Activated naive CD8-positive, alpha-beta T cell treated with anti-CD3 and anti-CD28 coated beads, Interleukin-2, amount 10 ng/mL, durations not matched to agents 7 days and 5 days (primary cell): Measurements from ENCODE around the gene LRRC74A. TPM values are rescaled to one million over a fixed set of nuclear protein-coding genes. Genes with fewer than 3 reads are reported as not detected.

Experiments
- ATAC-seq: fragments of 150-1000 bp; cut with Tn5 transposase; one replicate; pipeline ENCODE4 v1.10.0; 2021; ENCODE audit warnings: low read depth, moderate library complexity
- POLR2A ChIA-PET: fragments of 350-600 bp; sonication (Branson Sonifier 250); formaldehyde crosslinking; loops from one replicate; lab custom pipeline; 2021; ENCODE audit warnings: antibody characterized with exemption; lab: Charles Lee
- DNase-seq: peaks from one replicate; pipeline ENCODE4 v3.0.0; 2021
- H3K27ac Mint-ChIP-seq: one replicate; pipeline ENCODE4 v1.8.0; 2022; ENCODE audit warnings: mild to moderate bottlenecking, mixed read lengths
- H3K27me3 Mint-ChIP-seq: one replicate; pipeline ENCODE4 v1.8.0; 2022; ENCODE audit warnings: mild to moderate bottlenecking, moderate library complexity, mixed read lengths
- H3K36me3 Mint-ChIP-seq: one replicate; pipeline ENCODE4 v1.8.0; 2021; ENCODE audit warnings: mild to moderate bottlenecking, mixed read lengths
- H3K4me1 Mint-ChIP-seq: one replicate; pipeline ENCODE4 v1.8.0; 2021; ENCODE audit warnings: mixed read lengths
- H3K4me3 Mint-ChIP-seq: one replicate; pipeline ENCODE4 v1.8.0; 2022; ENCODE audit warnings: mild to moderate bottlenecking, moderate library complexity, mixed read lengths
- H3K9me3 Mint-ChIP-seq: one replicate; pipeline ENCODE4 v1.8.0; 2021; ENCODE audit warnings: mixed read lengths
- total RNA-seq, 2 experiments: library from RNA; stranded (reverse); gene quantifications; one replicate each; pipeline ENCODE4 v1.2.3, GENCODE V29; 2021

Gene LRRC74A
- total RNA-seq, 2 experiments from 2014 or later: not detected

DNA sequence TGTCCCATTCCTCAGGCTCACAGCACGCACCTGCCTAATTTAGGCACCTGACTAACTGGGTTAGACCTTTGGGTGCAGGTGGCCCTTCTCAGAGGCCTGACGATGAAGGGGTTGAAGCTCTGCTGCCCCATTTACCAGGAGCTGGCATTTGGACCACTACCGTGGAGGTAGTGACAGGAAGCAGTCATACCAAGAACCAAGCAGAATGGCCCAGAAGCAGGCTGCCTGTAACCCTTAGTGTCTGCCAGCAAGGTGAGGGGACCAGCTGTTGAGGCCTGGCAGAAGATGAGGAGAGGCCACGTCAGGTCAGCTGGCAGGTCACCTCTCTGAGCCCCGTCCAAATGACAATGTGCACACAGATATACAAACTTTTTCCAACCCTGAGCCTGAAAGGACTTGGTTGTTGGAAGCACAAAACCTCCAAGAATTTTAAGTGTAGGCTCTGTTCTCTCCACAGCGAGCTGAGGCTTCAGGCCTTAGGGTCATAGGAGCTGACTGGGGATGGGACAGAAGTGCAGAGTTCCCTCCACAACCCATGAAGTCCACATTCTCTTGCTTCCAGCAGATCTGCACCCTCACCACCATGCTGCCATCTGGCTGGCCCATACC is 41.8 kb upstream of the LRRC74A start:
- Mint-ChIP-seq H3K27me3 (no peaks in the 10 kb centered on the region), H3K4me3 (no peak overlapping the region), H3K4me1 (peaks cover 39% of the 10 kb centered on the region), H3K27ac (peak overlapping the region; percentile 62), H3K36me3 (peaks cover 4% of the 10 kb centered on the region), H3K9me3 (no peaks in the 10 kb centered on the region)
- POLR2A ChIA-PET: interaction anchor here (1.1 to 2.4 kb wide), 3 partner anchors 15 to 74 kb away, joined by 3 to 8 read pairs (median 5); no protein-coding TSS in a partner anchor
- ATAC-seq: peak; percentile 2
- no peak for DNase-seq

DNA sequence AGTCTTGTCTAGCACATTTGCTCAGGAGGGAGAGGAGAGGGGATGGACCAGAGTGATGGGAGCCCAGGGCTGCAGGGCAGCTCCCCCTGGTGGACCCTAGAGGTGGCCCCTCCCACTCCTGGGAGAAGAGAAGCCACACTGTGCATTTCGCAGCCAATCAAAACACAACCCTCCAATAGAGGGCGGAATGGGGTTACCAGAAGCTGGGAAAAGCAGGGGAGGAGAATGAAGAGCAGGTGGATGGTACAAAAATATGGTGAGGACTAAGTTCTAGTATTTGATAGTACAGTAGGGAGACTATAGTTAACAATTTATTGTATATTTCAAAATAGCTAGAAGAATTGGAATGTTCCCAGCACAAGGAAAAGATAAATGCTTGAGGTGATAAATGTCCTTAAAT is 41.3 kb upstream of the LRRC74A start:
- Mint-ChIP-seq H3K27ac (peak overlapping the region; percentile 62), H3K4me3 (no peak overlapping the region), H3K27me3 (no peaks in the 10 kb centered on the region), H3K9me3 (no peaks in the 10 kb centered on the region), H3K36me3 (peaks cover 4% of the 10 kb centered on the region), H3K4me1 (peaks cover 39% of the 10 kb centered on the region)
- POLR2A ChIA-PET: interaction anchor here (1.1 to 2.4 kb wide), 3 partner anchors 15 to 74 kb away, joined by 3 to 8 read pairs (median 5); no protein-coding TSS in a partner anchor
- peak; percentile 72 for ATAC-seq
- DNase-seq: peak; percentile 68

DNA sequence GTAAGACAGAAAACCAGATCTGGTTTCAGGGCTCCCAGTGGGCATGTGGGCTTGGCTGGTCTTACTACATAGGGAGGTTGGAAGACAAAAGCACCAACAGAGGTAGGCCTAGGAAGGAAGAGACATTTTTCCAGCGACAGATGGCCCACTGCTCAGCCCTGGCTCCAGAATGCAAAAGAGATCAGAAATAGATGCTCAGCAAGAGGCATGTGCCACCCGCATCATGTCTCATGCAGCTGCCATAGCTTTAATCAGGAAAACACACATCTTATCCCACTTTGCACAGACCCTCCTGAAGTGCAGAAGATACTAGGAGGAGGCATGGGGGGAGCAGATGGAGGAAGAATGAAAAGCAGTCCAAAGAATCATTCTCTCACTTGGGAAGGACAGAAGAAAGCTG is 39.6 kb upstream of the LRRC74A start:
- ATAC-seq (no peak), DNase-seq (no peak)
- Mint-ChIP-seq H3K27ac (no peak overlapping the region), H3K36me3 (peaks cover 4% of the 10 kb centered on the region), H3K4me1 (peaks cover 32% of the 10 kb centered on the region), H3K9me3 (no peaks in the 10 kb centered on the region), H3K4me3 (no peak overlapping the region), H3K27me3 (no peaks in the 10 kb centered on the region)
- POLR2A ChIA-PET: no interaction called here

DNA sequence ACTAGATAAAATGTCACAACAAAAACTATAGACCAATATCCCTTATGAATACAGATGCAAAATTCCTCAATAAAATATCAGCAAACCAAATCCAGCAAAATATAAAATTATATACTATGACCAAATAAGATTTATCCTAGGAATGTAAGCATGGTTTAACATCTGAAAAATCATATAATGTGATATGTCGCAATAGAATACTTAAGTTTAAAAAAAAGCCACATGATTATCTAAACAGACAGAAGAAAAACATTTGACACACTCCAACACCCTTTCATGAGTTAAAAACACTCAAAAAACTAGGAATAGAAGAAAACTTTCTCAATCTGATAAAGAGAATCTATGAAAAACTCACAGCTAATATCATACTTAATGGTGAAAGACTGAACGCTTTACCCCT is 33.8 kb upstream of the LRRC74A start:
- ATAC-seq (no peak), DNase-seq (no peak)
- peaks cover 12% of the 10 kb centered on the region for H3K36me3 Mint-ChIP-seq
- no peak overlapping the region for H3K27ac Mint-ChIP-seq
- no peak overlapping the region for H3K4me3 Mint-ChIP-seq
- no peaks in the 10 kb centered on the region for H3K9me3 Mint-ChIP-seq
- peaks cover 2% of the 10 kb centered on the region for H3K4me1 Mint-ChIP-seq
- POLR2A ChIA-PET: no interaction called here
- no peaks in the 10 kb centered on the region for H3K27me3 Mint-ChIP-seq

DNA sequence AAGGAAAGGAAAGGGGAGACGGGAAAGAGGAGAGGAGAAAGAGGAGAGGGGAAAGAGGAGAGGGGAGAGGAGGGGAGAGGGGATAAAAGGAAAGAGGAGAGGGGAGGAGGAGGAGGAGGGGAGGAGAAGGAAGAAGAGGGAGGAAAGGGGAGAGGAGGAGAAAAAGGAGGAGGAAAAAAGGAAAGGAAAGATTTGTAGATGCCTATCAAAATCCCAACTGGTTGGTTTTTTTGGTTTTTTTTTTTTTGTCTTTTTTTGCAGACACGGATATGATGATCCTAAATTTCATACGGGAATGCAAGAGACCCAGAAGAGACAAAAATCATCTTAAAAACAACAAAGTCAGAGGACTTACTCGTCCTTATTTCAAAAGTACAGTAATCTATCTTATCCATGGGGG is 32.9 kb upstream of the LRRC74A start:
- H3K4me1 Mint-ChIP-seq: peaks cover 2% of the 10 kb centered on the region
- H3K36me3 Mint-ChIP-seq: peaks cover 14% of the 10 kb centered on the region
- no peak overlapping the region for H3K27ac Mint-ChIP-seq
- H3K4me3 Mint-ChIP-seq: no peak overlapping the region
- no peak for DNase-seq
- H3K9me3 Mint-ChIP-seq: no peaks in the 10 kb centered on the region
- POLR2A ChIA-PET: no interaction called here
- ATAC-seq: no peak
- no peaks in the 10 kb centered on the region for H3K27me3 Mint-ChIP-seq

DNA sequence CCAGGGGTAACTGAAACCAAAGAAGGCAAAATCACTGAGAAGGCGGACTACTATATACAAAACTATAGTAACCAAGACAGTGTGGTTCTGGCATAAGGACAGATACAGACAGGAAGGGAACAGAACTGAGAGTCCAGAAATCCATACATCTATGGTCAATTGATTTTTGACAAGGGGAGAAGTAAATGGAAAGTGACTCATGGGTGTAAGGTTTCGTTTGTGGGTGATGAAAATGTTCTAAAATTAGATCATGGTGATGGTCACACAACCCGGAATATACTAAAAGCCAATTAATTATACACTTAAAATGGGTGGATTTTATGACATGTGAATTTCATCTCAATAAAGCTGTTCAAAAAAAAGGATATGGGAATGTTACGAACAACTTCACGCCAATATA is 32.3 kb upstream of the LRRC74A start:
- DNase-seq (no peak), ATAC-seq (no peak)
- Mint-ChIP-seq H3K9me3 (no peaks in the 10 kb centered on the region), H3K4me3 (no peak overlapping the region), H3K27me3 (no peaks in the 10 kb centered on the region), H3K4me1 (peaks cover 2% of the 10 kb centered on the region), H3K27ac (no peak overlapping the region), H3K36me3 (peaks cover 10% of the 10 kb centered on the region)
- POLR2A ChIA-PET: no interaction called here

DNA sequence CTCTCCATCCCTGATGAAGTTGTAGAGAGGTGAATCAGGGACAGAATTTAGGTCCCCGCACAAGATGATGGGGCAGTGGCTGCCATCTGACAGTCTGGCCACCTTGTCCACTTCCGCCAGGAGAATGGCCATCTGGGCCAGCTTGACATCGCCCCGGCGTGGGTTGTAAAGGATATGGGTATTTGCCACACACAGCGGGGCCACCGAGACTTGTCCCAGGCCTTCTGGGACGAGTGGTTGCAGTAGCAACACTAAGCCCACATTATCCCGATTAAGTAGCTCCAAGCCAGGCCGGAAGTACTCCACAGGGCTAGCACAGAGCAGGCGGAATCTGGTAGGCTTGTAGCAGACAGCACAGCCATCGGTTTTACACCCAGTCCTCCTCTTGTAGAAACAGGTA is 19.8 kb upstream of the LRRC74A start:
- H3K27me3 Mint-ChIP-seq: no peaks in the 10 kb centered on the region
- no peaks in the 10 kb centered on the region for H3K9me3 Mint-ChIP-seq
- no peak for DNase-seq
- H3K4me1 Mint-ChIP-seq: peaks cover 14% of the 10 kb centered on the region
- peaks cover 19% of the 10 kb centered on the region for H3K36me3 Mint-ChIP-seq
- no peak for ATAC-seq
- no peak overlapping the region for H3K4me3 Mint-ChIP-seq
- H3K27ac Mint-ChIP-seq: no peak overlapping the region
- POLR2A ChIA-PET: no interaction called here

DNA sequence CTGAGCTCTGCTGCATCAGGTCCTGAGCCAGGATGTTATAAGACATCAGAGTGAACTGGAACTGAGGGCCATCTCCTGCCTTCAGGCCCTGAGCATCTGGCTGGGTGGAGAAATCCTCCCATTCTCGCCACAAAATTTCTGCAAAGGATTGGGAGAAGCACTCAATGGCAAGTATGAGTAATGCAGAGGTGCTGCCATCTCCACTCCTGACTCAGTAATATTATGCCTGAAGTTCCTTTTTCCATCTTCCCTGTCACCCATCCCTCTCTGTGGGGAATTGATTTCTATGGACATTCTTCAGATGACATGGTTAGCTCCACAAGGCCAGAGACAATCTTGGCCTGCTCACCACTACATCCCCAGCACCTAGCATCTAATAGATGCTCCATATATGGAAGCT is 18.2 kb upstream of the LRRC74A start:
- DNase-seq (no peak), ATAC-seq (no peak)
- POLR2A ChIA-PET: interaction anchor here (1.4 kb wide), 1 partner anchor 26 kb away, joined by 3 read pairs; no protein-coding TSS in a partner anchor
- Mint-ChIP-seq H3K27me3 (no peaks in the 10 kb centered on the region), H3K9me3 (no peaks in the 10 kb centered on the region), H3K4me1 (peaks cover 21% of the 10 kb centered on the region), H3K4me3 (no peak overlapping the region), H3K27ac (no peak overlapping the region), H3K36me3 (peaks cover 11% of the 10 kb centered on the region)

DNA sequence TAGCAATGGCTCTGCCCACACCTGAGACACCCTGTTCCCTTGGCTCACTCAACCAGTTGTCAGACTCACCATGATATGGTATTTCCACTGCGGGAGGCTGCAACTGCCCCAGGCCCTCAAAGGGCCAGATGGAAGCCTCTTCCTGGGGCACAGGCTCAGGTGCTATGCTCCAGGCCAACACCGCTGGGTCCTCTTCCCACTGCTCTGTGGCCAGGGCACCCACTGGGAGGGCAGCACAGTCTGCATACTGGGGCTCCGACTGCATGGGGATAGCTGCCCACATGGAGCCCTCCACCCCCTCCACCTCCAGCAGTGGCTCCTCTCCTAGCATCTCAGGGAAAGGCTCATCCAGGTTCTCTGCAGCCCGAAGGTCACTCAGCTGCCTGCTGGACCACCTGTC is 17.2 kb upstream of the LRRC74A start:
- no peak for ATAC-seq
- POLR2A ChIA-PET: no interaction called here
- Mint-ChIP-seq H3K27ac (no peak overlapping the region), H3K4me3 (no peak overlapping the region), H3K36me3 (peaks cover 3% of the 10 kb centered on the region), H3K4me1 (peaks cover 20% of the 10 kb centered on the region), H3K9me3 (no peaks in the 10 kb centered on the region), H3K27me3 (no peaks in the 10 kb centered on the region)
- no peak for DNase-seq

DNA sequence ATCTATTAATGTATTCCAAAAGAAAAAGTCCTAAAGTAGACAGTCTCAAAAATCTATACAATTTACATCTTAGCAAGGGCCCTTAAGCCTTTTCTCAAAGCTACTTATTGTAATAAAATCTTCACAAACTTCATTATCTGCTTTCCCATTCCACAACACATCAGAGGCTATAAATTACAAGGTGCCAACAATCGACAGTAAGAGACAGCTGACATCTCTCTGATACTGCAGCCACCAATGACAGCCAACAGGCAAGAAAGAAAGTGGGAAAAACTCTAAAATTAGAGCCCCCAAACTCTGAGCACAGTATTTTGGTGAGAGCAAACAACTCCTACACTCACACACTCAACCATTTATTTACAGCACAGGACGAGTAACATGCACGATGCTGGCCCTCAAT is 15.7 kb upstream of the LRRC74A start:
- DNase-seq (no peak), ATAC-seq (no peak)
- Mint-ChIP-seq H3K4me1 (peaks cover 20% of the 10 kb centered on the region), H3K27me3 (no peaks in the 10 kb centered on the region), H3K4me3 (peak overlapping the region; percentile 90), H3K27ac (peak overlapping the region; percentile 64), H3K36me3 (no peaks in the 10 kb centered on the region), H3K9me3 (no peaks in the 10 kb centered on the region)
- POLR2A ChIA-PET: interaction anchor here (0.7 to 1.0 kb wide), 2 partner anchors 34 to 41 kb away, joined by 3 to 4 read pairs; no protein-coding TSS in a partner anchor

DNA sequence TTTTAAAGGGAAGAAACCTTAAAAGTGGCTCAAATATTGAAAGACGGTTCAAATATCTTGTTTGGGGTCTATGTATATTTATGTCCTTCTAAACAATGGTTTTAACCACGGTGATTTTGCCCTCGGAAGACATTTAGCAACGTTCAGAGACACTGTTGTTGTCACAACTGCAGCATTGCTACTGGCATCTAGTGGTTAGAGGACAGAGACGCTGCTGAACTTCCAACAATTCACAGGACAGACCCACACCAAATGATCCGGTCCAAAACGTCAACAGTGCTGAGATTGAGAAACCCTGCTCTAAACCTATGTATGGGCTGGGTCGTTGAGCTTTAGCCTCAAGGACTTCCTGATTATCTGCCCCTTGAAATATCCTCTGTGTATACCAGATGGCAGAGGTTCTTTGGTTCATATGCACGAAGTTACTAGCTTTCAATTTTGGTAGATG is 15.2 kb upstream of the LRRC74A start:
- Mint-ChIP-seq H3K4me1 (peaks cover 20% of the 10 kb centered on the region), H3K27ac (peak overlapping the region; percentile 64), H3K9me3 (no peaks in the 10 kb centered on the region), H3K4me3 (peak overlapping the region; percentile 90), H3K27me3 (no peaks in the 10 kb centered on the region), H3K36me3 (no peaks in the 10 kb centered on the region)
- DNase-seq: no peak
- POLR2A ChIA-PET: interaction anchor here (0.7 to 1.0 kb wide), 4 partner anchors 14 to 50 kb away, joined by 3 to 5 read pairs (median 4); no protein-coding TSS in a partner anchor
- ATAC-seq: peak; percentile 12

DNA sequence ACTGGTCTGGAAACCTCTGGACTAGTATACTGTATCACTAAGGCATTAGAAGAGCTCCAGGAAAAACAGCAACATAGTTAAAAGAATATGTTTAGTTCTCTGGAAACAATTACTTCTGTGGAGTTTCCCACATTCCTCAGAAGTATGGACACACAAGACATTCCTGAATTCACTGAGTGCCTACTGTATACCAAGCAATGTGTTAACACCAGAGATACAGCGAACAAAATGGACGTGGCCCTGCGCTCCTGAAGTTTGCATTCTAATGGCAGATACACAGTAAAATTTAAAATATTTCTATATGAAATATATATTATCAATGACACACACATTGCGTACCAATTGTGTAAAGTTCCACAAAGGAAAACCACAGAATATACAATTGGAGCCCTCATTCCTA is 14.6 kb upstream of the LRRC74A start:
- no peaks in the 10 kb centered on the region for H3K27me3 Mint-ChIP-seq
- no peak for ATAC-seq
- H3K4me1 Mint-ChIP-seq: peaks cover 20% of the 10 kb centered on the region
- peak overlapping the region; percentile 90 for H3K4me3 Mint-ChIP-seq
- H3K36me3 Mint-ChIP-seq: no peaks in the 10 kb centered on the region
- peak overlapping the region; percentile 64 for H3K27ac Mint-ChIP-seq
- H3K9me3 Mint-ChIP-seq: no peaks in the 10 kb centered on the region
- POLR2A ChIA-PET: interaction anchor here (0.7 to 1.2 kb wide), 5 partner anchors 14 to 509 kb away, joined by 3 to 5 read pairs (median 3); partner anchors contain the start of genes GSTZ1 and POMT2
- no peak for DNase-seq

DNA sequence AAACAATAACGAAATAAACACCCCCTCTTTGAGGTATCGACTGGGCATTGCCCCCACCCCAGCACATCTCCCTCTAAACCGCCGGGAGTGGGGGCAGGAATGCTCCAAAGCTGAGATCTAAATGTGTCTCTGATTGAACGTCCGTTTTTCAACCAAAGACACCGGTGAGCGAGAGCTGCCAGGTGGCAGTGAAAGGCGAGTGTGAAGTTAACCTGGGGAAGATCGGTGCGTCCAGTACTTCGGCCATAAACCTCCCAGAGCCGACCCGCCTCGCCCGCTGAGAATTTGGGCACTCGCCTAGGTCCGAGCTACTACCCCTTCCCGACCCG is 14.2 kb upstream of the LRRC74A start:
- Mint-ChIP-seq H3K27me3 (no peaks in the 10 kb centered on the region), H3K4me3 (peak overlapping the region; percentile 90), H3K27ac (peak overlapping the region; percentile 85), H3K36me3 (no peaks in the 10 kb centered on the region), H3K9me3 (no peaks in the 10 kb centered on the region), H3K4me1 (peaks cover 20% of the 10 kb centered on the region)
- DNase-seq: no peak
- ATAC-seq: no peak
- POLR2A ChIA-PET: interaction anchor here (1.0 to 1.7 kb wide), 9 partner anchors 15 to 508 kb away, joined by 3 to 7 read pairs (median 4); partner anchors contain the start of genes GSTZ1, POMT2 and VASH1
